SK-N-SH treated with all-trans-retinoic acid at 6 μM for 48 hours (cell line): ENCODE results near the gene PTH1R.

Source experiments
- ARNTL ChIP-seq: fragments of 450-650 bp; formaldehyde crosslinking; IDR thresholded peaks from 2 replicates; pipeline ENCODE4 v1.5.0; 2020; ENCODE audit warnings: low read depth, mild to moderate bottlenecking, moderate library complexity, borderline replicate concordance
- CSDC2 ChIP-seq: fragments of 250-450 bp; sonication (Bioruptor Pico); IDR thresholded peaks from 2 replicates; pipeline ENCODE4 v1.5.0; 2020; ENCODE audit warnings: mild to moderate bottlenecking, moderate library complexity
- GLIS3 ChIP-seq: fragments of 250-450 bp; sonication (Bioruptor Pico); IDR thresholded peaks from 2 replicates; pipeline ENCODE4 v1.5.0; 2020; ENCODE audit warnings: mild to moderate bottlenecking, moderate library complexity
- PPARA ChIP-seq: fragments of 250-450 bp; sonication (Bioruptor Pico); IDR thresholded peaks from 2 replicates; pipeline ENCODE4 v1.5.0; 2020; ENCODE audit warnings: mild to moderate bottlenecking, borderline replicate concordance
- SNAI2 ChIP-seq: fragments of 250-450 bp; sonication (Bioruptor Pico); IDR thresholded peaks from 2 replicates; pipeline ENCODE4 v1.5.0; 2020; ENCODE audit warnings: mild to moderate bottlenecking, moderate library complexity
- TOX ChIP-seq: fragments of 250-450 bp; sonication (Bioruptor Pico); IDR thresholded peaks from 2 replicates; pipeline ENCODE4 v1.8.0; 2021; ENCODE audit warnings: mild to moderate bottlenecking, moderate library complexity, borderline replicate concordance
- ZC3H10 ChIP-seq: fragments of 250-450 bp; sonication (Bioruptor Pico); IDR thresholded peaks from 2 replicates; pipeline ENCODE4 v1.5.1; 2021; ENCODE audit warnings: mild to moderate bottlenecking, moderate library complexity
- ZFP3 ChIP-seq: fragments of 250-450 bp; sonication (Bioruptor Pico); IDR thresholded peaks from 2 replicates; pipeline ENCODE4 v1.5.0; 2020; ENCODE audit warnings: mild to moderate bottlenecking, moderate library complexity
- ZFP30 ChIP-seq: fragments of 450-650 bp; formaldehyde crosslinking; IDR thresholded peaks from 2 replicates; pipeline ENCODE4 v1.5.0; 2022; ENCODE audit warnings: mild to moderate bottlenecking, moderate library complexity
- ZNF565 ChIP-seq: fragments of 450-650 bp; formaldehyde crosslinking; conservative IDR thresholded peaks from 2 replicates; pipeline ENCODE4 v1.5.0; 2020; ENCODE audit warnings: low read depth, mild to moderate bottlenecking, moderate library complexity
- TF ChIP-seq, protein P1 (sequence below): fragments of 250-450 bp; sonication (Bioruptor Pico); IDR thresholded peaks from 2 replicates; pipeline ENCODE4 v1.5.0; 2020; ENCODE audit warnings: mild to moderate bottlenecking, moderate library complexity
- TF ChIP-seq, protein P2 (sequence below): fragments of 250-450 bp; sonication (Bioruptor Pico); IDR thresholded peaks from 2 replicates; pipeline ENCODE4 v1.8.0; 2020; ENCODE audit warnings: mild to moderate bottlenecking, moderate library complexity, borderline replicate concordance

DNA sequence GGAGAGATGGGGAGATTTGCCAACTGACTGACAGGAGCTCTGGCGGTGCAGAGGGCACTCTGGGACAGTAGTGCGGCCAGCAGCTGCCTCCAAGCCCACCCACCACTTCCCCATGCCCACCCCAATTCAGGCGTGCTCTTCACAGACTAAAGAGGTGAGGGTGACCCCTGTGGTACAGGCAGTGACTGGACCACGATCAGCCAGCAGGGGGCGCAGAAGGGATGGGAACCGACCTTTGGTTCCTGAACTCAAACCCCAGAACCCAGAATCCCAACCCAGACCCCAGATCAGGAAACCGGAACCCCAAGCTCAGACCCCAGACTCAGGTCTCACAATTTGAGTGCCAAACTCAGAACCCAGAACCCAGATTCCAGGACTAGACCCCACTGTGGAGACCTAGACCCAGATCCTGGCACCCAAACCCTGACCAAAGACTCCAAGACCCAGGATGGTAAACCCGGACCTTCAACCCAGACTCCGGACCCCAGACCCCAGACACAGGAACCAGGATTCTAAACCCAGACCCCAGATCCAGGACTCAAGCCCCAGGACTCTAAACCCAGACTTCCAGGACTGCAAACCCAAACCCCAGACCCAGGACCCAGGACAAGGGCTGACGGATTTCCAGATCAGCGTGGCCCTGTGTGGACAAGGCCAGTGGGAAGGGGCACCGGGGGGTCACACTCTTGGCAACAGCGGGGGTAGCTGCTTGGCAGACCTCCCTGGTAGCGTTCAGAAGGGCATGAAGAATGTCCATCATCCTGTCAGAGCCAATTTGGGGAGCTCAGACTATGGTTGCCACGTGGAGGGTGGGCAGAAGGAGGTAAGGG lies 10.6 kb upstream of the PTH1R start:
- TF ChIP-seq ZNF565 (CRISPR knock-in tag) (no peak), ARNTL (CRISPR knock-in tag) (no peak), ZC3H10 (CRISPR knock-in tag) (no peak), SNAI2 (no peak), PPARA (CRISPR knock-in tag) (no peak), CSDC2 (CRISPR knock-in tag) (no peak), ZFP3 (CRISPR knock-in tag) (no peak), GLIS3 (CRISPR knock-in tag) (no peak), ZFP30 (CRISPR knock-in tag) (no peak), TOX (no peak)
- TF ChIP-seq, protein P1, sequence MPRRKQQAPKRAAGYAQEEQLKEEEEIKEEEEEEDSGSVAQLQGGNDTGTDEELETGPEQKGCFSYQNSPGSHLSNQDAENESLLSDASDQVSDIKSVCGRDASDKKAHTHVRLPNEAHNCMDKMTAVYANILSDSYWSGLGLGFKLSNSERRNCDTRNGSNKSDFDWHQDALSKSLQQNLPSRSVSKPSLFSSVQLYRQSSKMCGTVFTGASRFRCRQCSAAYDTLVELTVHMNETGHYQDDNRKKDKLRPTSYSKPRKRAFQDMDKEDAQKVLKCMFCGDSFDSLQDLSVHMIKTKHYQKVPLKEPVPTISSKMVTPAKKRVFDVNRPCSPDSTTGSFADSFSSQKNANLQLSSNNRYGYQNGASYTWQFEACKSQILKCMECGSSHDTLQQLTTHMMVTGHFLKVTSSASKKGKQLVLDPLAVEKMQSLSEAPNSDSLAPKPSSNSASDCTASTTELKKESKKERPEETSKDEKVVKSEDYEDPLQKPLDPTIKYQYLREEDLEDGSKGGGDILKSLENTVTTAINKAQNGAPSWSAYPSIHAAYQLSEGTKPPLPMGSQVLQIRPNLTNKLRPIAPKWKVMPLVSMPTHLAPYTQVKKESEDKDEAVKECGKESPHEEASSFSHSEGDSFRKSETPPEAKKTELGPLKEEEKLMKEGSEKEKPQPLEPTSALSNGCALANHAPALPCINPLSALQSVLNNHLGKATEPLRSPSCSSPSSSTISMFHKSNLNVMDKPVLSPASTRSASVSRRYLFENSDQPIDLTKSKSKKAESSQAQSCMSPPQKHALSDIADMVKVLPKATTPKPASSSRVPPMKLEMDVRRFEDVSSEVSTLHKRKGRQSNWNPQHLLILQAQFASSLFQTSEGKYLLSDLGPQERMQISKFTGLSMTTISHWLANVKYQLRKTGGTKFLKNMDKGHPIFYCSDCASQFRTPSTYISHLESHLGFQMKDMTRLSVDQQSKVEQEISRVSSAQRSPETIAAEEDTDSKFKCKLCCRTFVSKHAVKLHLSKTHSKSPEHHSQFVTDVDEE (CRISPR knock-in tag): no peak
- TF ChIP-seq, protein P2, sequence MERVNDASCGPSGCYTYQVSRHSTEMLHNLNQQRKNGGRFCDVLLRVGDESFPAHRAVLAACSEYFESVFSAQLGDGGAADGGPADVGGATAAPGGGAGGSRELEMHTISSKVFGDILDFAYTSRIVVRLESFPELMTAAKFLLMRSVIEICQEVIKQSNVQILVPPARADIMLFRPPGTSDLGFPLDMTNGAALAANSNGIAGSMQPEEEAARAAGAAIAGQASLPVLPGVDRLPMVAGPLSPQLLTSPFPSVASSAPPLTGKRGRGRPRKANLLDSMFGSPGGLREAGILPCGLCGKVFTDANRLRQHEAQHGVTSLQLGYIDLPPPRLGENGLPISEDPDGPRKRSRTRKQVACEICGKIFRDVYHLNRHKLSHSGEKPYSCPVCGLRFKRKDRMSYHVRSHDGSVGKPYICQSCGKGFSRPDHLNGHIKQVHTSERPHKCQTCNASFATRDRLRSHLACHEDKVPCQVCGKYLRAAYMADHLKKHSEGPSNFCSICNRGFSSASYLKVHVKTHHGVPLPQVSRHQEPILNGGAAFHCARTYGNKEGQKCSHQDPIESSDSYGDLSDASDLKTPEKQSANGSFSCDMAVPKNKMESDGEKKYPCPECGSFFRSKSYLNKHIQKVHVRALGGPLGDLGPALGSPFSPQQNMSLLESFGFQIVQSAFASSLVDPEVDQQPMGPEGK: no peak
